H9 (cell line): Measurements from ENCODE around the gene RUNX1. TPM values are rescaled to one million over a fixed set of nuclear protein-coding genes. Genes with fewer than 3 reads are reported as not detected.

Source experiments
- DNase-seq: peaks from one replicate; pipeline ENCODE4 v3.0.0-alpha.2; 2017
- H2AFZ ChIP-seq: one replicate; pipeline ENCODE4 v1.6.1; 2013; ENCODE audit warnings: mild to moderate bottlenecking, low read length, control low read depth, moderate library complexity
- H2AK5ac ChIP-seq: 2 replicates; pipeline ENCODE4 v1.6.1; 2013; ENCODE audit warnings: low read length, control low read depth, mixed read lengths; ENCODE audit not compliant: insufficient read length
- H2BK120ac ChIP-seq: one replicate; pipeline ENCODE4 v1.6.1; 2013; ENCODE audit warnings: low read depth, mild to moderate bottlenecking, low read length, control low read depth, inconsistent platforms; ENCODE audit not compliant: poor library complexity, severe bottlenecking
- H2BK12ac ChIP-seq: 2 replicates; pipeline ENCODE4 v1.6.1; 2013; ENCODE audit warnings: low read length, control low read depth, mixed read lengths, low read depth; ENCODE audit not compliant: insufficient read length
- H2BK15ac ChIP-seq: 2 replicates; pipeline ENCODE4 v1.6.1; 2013; ENCODE audit warnings: low read depth, low read length, control low read depth
- H2BK20ac ChIP-seq: one replicate; pipeline ENCODE4 v1.6.1; 2013; ENCODE audit warnings: low read depth, mild to moderate bottlenecking, low read length, control low read depth, inconsistent platforms; ENCODE audit not compliant: poor library complexity, severe bottlenecking
- H2BK5ac ChIP-seq: 2 replicates; pipeline ENCODE4 v1.6.1; 2013; ENCODE audit warnings: low read length, control low read depth, mixed read lengths; ENCODE audit not compliant: insufficient read length
- H3K14ac ChIP-seq: 2 replicates; pipeline ENCODE4 v1.6.1; 2013; ENCODE audit warnings: low read length, control low read depth; ENCODE audit not compliant: insufficient read depth
- H3K18ac ChIP-seq: 2 replicates; pipeline ENCODE4 v1.6.1; 2013; ENCODE audit warnings: low read depth, mild to moderate bottlenecking, mixed read lengths, low read length, control low read depth; ENCODE audit not compliant: insufficient read length
- H3K23ac ChIP-seq: 2 replicates; pipeline ENCODE4 v1.6.1; 2013; ENCODE audit warnings: low read length, control low read depth, mixed read lengths, low read depth; ENCODE audit not compliant: insufficient read length
- H3K23me2 ChIP-seq: 2 replicates; pipeline ENCODE4 v1.6.1; 2013; ENCODE audit warnings: low read depth, mild to moderate bottlenecking, mixed read lengths, low read length, control low read depth; ENCODE audit not compliant: insufficient read length, poor library complexity, severe bottlenecking
- H3K27ac ChIP-seq: 2 replicates; pipeline ENCODE4 v1.5.1; 2013; ENCODE audit warnings: low read length, control low read depth, mixed read lengths, low read depth; ENCODE audit not compliant: insufficient read length
- H3K27me3 ChIP-seq: 2 replicates; pipeline ENCODE4 v1.6.1; 2013; ENCODE audit warnings: low read length, control low read depth, inconsistent platforms; ENCODE audit not compliant: insufficient read depth
- H3K4ac ChIP-seq: 2 replicates; pipeline ENCODE4 v1.6.1; 2013; ENCODE audit warnings: low read depth, mild to moderate bottlenecking, control low read depth, inconsistent platforms, low read length, moderate library complexity
- H3K4me1 ChIP-seq: 2 replicates; pipeline ENCODE4 v1.6.1; 2013; ENCODE audit warnings: low read length, control low read depth, inconsistent platforms; ENCODE audit not compliant: insufficient read depth
- H3K4me2 ChIP-seq: 2 replicates; pipeline ENCODE4 v1.6.1; 2013; ENCODE audit warnings: low read length, control low read depth, mixed read lengths; ENCODE audit not compliant: insufficient read length, insufficient read depth
- H3K56ac ChIP-seq: 2 replicates; pipeline ENCODE4 v1.6.1; 2013; ENCODE audit warnings: low read depth, mild to moderate bottlenecking, mixed read lengths, low read length, control low read depth; ENCODE audit not compliant: insufficient read length
- H3K79me1 ChIP-seq: 2 replicates; pipeline ENCODE4 v1.6.1; 2013; ENCODE audit warnings: low read depth, mild to moderate bottlenecking, moderate library complexity, low read length, control low read depth, inconsistent platforms; ENCODE audit not compliant: insufficient read depth, poor library complexity, severe bottlenecking
- H3K79me2 ChIP-seq: 2 replicates; pipeline ENCODE4 v1.6.1; 2013; ENCODE audit warnings: low read length, control low read depth, inconsistent platforms; ENCODE audit not compliant: insufficient read depth
- H3K9ac ChIP-seq: 2 replicates; pipeline ENCODE4 v1.6.1; 2013; ENCODE audit warnings: low read length, control low read depth, mixed read lengths; ENCODE audit not compliant: insufficient read length; ENCODE audit errors: extremely low read depth
- H3K9me3 ChIP-seq: one replicate; pipeline ENCODE4 v1.6.1; 2013; ENCODE audit warnings: low read depth, low read length, inconsistent platforms; ENCODE audit not compliant: control insufficient read depth
- H3T11ph ChIP-seq: one replicate; pipeline ENCODE4 v1.6.1; 2013; ENCODE audit warnings: mild to moderate bottlenecking, low read length, control low read depth, inconsistent platforms
- H4K20me1 ChIP-seq: one replicate; pipeline ENCODE4 v1.6.1; 2013; ENCODE audit not compliant: control insufficient read depth, insufficient read length, insufficient read depth
- H4K5ac ChIP-seq: 2 replicates; pipeline ENCODE4 v1.6.1; 2013; ENCODE audit warnings: low read depth, mild to moderate bottlenecking, mixed read lengths, low read length, control low read depth; ENCODE audit not compliant: insufficient read length
- H4K8ac ChIP-seq: replicated peaks from 2 replicates; pipeline ENCODE4 v1.6.1; 2013; ENCODE audit warnings: low read length, control low read depth, mixed read lengths, low read depth; ENCODE audit not compliant: insufficient read length
- H4K91ac ChIP-seq: 2 replicates; pipeline ENCODE4 v1.6.1; 2013; ENCODE audit warnings: low read depth, mild to moderate bottlenecking, moderate library complexity, mixed read lengths, low read length, control low read depth; ENCODE audit not compliant: insufficient read length
- H3K27ac Mint-ChIP-seq, 3 experiments: 2 replicates in 2 of 3; 3 replicates in 1 of 3; pipeline ENCODE4 v1.8.0; 2020 to 2021; ENCODE audit warnings: mixed read lengths in 3 of 3, mild to moderate bottlenecking in 1 of 3, moderate library complexity in 1 of 3
- H3K27me3 Mint-ChIP-seq: 2 replicates; pipeline ENCODE4 v1.8.0; 2021; ENCODE audit warnings: low read depth, mild to moderate bottlenecking, moderate library complexity, mixed read lengths
- H3K36me3 Mint-ChIP-seq, 3 experiments: 2 replicates in 2 of 3; 3 replicates in 1 of 3; pipeline ENCODE4 v1.8.0; 2020 to 2021; ENCODE audit warnings: low read depth in 3 of 3, mixed read lengths in 3 of 3; ENCODE audit not compliant: insufficient read depth in 1 of 3
- H3K4me1 Mint-ChIP-seq, 2 experiments: 2 replicates each; pipeline ENCODE4 v1.8.0; 2020; ENCODE audit warnings: mixed read lengths in 2 of 2
- H3K4me3 Mint-ChIP-seq, 2 experiments: 2 replicates in 1 of 2; 3 replicates in 1 of 2; pipeline ENCODE4 v1.8.0; 2020 to 2021; ENCODE audit warnings: mild to moderate bottlenecking in 2 of 2, mixed read lengths in 2 of 2, moderate library complexity in 1 of 2
- H3K9me3 Mint-ChIP-seq, 2 experiments: 2 replicates in 1 of 2; 3 replicates in 1 of 2; pipeline ENCODE4 v1.8.0; 2020; ENCODE audit warnings: mild to moderate bottlenecking in 2 of 2, mixed read lengths in 2 of 2, moderate library complexity in 1 of 2
- CTCF ChIP-seq: fragments of 200-600 bp; sonication (generic); conservative IDR thresholded peaks from 3 replicates; pipeline ENCODE4 v1.8.0; 2021; ENCODE audit warnings: antibody characterized with exemption, mild to moderate bottlenecking
- WGBS: extraction: QIAGEN DNeasy Blood & Tissue Kit; methylation state at CpG from one replicate; pipeline ENCODE4 v1.1.7; 2013; ENCODE audit warnings: missing lambda C conversion rate, low lambda C conversion rate, mixed read lengths; ENCODE audit not compliant: insufficient read length; ENCODE audit errors: extremely low coverage; 5-methylcytosine and 5-hydroxymethylcytosine counted together
- total RNA-seq: library from RNA; stranded (reverse); gene quantifications from 2 replicates; pipeline ENCODE4 v1.2.1, GENCODE V29; 2021

The RUNX1 gene
- total RNA-seq, 1 experiment from 2014 or later, result 0.72 TPM

- Histone ChIP-seq H3K4me2 (no peak overlapping the region), H3K56ac (no peak overlapping the region), H4K91ac (no peak overlapping the region), H3K4me1 (no peaks in the 10 kb centered on the region), H4K20me1 (no peaks in the 10 kb centered on the region), H3K14ac (no peak overlapping the region), H2BK12ac (no peak overlapping the region), H3K23ac (no peak overlapping the region), H3K4ac (no peak overlapping the region), H3K18ac (no peak overlapping the region), H3K79me1 (no peaks in the 10 kb centered on the region), H3K27me3 (no peaks in the 10 kb centered on the region), H3K23me2 (no peaks in the 10 kb centered on the region), H2BK15ac (no peak overlapping the region), H3K9me3 (no peaks in the 10 kb centered on the region), H3T11ph (no peak overlapping the region), H2AK5ac (no peak overlapping the region), H3K79me2 (no peaks in the 10 kb centered on the region), H4K8ac (no peak overlapping the region), H2BK5ac (no peak overlapping the region), H2AFZ (no peak overlapping the region), H3K9ac (no peak overlapping the region), H2BK20ac (no peak overlapping the region), H4K5ac (no peak overlapping the region), H2BK120ac (no peak overlapping the region), H3K27ac (no peak overlapping the region)
- Mint-ChIP-seq H3K27me3 (peaks cover 7% of the 10 kb centered on the region), H3K36me3 (no peaks in the 10 kb centered on the region), H3K4me3 (no peak overlapping the region), H3K9me3 (no peaks in the 10 kb centered on the region), H3K27ac (no peak overlapping the region), H3K4me1 (peaks cover 12 to 16% of the 10 kb centered on the region in 2 experiments)
- DNase-seq, result no peak
- no peak for TF ChIP-seq CTCF
- WGBS, result no CpG with 5 or more reads among the region's 5 CpGs
These were observed 8.0 kb downstream of the RUNX1 start for GRCh38 chr21:35041122-35041521.
